ENCODE measurements around the gene AFF3.

AFF3 gene

GRCh38 chr2:99727199-99727598 lies 415.2 kb downstream of the AFF3 start:
- no peak for DNase-seq

GRCh38 chr2:99726691-99727090 lies 415.7 kb downstream of the AFF3 start:
- DNase-seq = no peak

- DNase-seq = no peak
Measured at GRCh38 chr2:99725820-99726219, 416.6 kb downstream of the AFF3 start.

DNA sequence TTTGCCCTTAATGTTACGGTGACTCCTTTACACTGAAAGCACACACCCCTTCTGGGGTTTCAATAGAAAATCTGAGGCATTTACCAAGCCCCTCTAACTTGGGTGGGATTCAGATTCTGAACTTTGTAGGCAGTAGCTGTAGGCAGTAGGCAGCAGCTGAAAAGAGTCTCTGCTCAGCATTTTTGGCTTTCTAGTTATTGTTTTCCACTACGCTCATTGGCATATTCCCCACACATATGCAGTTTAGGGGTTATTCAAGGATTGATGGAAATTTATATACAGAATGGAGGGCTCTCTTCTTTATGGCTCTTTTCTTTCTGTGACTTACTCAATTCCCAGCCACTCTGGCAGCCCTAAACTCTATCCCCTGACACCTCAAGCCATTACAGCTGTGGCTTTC lies 419.9 kb downstream of the AFF3 start:
- DNase-seq = no peak

DNA sequence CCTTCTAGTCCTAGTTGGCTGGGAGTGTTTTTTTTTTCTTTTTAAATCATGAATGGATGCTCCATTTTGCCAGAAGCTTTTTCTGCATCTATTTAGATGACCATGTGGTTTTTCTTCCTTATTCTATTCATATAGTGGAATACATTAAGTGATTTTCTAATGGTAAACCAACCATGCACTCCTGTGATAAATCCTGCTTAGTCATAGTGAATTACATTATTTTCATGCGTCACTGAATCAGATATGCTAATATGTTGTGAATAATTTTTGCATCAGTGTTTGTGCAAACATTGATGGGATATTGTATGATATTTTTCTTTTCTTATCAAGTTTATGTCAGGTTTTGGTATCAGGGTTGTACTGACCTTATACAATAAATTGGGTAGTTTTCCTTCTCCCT lies 423.3 kb downstream of the AFF3 start:
- DNase-seq = no peak

GRCh38 chr2:99715956-99716355 lies 426.4 kb downstream of the AFF3 start:
- DNase-seq = no peak

DNA sequence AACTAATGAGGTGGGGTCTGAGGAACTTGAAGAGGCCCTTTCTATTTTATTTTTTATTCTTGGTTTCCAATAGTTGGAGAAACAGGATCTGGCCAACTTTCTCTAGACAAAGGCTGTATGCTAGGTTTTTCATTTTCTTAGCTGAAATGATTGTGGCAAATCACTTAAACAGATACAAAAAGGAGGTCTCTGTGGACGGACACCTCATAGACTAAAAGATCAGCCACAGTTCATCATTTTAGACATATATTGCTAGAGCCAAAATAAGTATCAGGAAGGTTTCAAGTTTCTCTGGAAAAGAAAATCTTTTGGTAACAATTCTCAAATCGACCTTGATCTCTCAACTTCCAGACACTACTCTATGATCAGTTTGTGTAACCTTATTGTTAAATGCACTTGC lies 428.0 kb downstream of the AFF3 start:
- DNase-seq = no peak

- DNase-seq = no peak
Measured at GRCh38 chr2:99711144-99711543, 431.2 kb downstream of the AFF3 start.

GRCh38 chr2:99710721-99711120 lies 431.7 kb downstream of the AFF3 start:
- DNase-seq = peak; percentile 61

GRCh38 chr2:99709229-99709628 lies 433.2 kb downstream of the AFF3 start:
- no peak for DNase-seq

- no peak for DNase-seq
Measured at GRCh38 chr2:99708231-99708630, 434.2 kb downstream of the AFF3 start.

DNA sequence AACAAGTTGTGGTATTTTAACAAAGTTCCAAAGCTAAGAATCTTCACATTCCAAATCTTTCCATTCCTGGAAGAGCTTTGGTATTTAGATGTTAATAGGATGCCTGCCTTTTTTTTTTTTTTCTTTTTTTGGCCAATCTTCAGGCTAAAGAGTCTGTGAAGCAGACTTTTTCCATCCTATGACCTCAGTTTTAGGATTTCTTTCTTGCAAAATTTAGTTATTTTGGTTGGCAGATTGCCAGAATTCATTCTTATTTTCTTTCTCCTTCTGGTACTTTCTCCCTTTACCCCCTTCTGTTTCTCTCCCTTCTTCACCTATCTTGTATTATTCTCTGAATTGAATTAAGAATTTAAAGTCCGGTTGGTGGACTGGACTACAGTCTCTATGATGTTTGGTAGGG lies 434.8 kb downstream of the AFF3 start:
- DNase-seq = no peak

DNA sequence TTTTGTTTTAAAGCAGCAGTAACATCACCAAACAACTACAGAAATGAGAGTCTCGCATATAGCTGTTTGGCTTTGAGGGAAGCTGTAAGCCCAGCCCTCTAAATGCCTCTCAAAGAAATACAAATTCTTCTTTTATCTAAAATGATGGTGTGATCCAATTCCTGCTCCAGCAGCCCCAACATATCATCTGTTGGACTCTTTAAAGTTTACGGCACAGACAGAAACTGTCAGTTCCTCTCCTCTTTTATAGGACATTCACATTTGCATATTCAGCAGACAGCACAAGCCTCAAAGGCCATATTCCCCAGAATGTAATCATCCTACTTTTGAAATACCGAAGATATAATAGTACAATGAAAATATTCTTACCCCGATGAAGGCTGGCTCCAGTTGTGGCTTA lies 435.7 kb downstream of the AFF3 start:
- no peak for DNase-seq

GRCh38 chr2:99701503-99701902 lies 440.9 kb downstream of the AFF3 start:
- DNase-seq = no peak

DNA sequence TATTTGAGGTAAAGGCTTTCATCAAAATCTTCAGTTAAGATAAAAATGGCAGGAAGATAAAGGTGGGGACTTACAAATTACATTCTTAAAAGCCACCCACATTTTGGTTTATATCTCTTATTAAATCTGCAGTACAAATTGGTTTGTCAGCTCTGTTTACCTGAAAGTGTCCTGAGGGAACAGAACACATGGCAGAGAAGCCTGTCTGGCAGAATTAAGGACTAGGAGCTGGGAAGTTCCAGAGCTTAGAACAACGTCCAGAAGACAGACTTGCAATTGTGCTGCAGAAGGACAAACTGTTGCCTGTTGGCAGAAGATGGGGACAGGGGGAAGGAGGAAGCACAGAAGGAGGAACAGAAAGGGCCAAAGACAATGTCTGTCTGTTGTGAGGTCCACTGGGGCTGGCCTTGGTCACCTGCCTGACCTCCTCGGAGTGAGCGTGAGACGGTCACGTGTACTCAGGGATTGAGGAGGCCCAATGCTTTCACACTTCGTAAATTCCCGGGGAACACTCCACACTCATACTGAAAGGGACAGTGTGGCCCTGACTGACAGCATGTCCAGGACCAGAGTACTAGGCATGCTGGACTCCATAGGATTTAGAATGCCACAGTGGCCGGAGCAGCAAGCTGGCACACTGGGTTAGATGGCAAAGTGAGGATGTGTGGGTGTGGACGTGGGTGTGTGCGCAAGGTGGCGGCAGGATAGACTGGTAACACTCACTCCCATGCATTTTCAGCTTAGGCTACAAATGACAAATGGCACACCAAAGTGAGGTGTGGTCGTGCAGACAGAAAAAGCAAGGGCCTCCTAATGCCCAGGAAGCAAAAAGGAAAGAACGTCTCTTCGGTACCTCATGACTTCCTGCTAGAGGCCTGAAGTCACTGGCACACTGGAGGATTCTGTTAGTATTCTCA lies 441.6 kb downstream of the AFF3 start:
- DNase-seq = no peak

GRCh38 chr2:99698896-99699295 lies 443.5 kb downstream of the AFF3 start:
- DNase-seq = no peak

DNA sequence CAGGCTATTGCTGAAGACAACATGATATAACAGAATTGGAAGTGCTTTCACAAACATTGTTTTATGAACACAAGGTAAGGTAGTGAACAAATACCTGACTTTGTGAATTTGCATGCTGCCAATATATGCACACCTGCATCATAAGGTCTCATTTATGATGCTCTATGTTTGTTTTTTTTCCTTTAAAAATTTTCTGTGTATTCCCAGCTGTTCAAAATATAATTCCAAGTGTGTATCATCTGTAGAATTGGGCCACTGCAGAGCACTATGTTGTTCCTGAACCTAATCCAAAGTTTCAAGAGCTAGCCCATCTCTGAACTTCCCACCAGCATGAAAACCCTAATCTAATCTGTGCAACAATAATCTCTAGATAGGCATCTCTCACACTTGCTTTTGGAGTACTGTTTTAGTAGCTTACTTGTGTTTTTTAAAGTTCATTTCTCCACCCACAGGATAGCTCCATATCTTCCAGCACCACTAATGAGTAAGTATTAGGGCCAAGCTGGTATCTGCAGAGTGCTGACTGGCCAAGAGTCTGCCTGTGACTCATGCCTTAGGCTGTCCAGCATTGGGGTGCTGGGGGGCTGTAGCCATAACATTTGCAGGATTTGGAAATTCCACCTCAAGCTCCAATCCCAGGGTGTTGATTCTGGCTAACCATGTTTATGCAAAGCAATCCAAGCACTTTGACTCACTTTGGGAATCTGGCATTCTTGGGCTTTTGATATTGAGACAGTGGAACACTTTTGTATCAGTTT lies 444.4 kb downstream of the AFF3 start:
- no peak for DNase-seq

GRCh38 chr2:99695944-99696253 lies 446.5 kb downstream of the AFF3 start:
- DNase-seq = no peak

- DNase-seq = no peak
Measured at GRCh38 chr2:99695130-99695943, 447.1 kb downstream of the AFF3 start.

GRCh38 chr2:99694331-99694730 lies 448.1 kb downstream of the AFF3 start:
- no peak for DNase-seq

- DNase-seq = no peak
Measured at GRCh38 chr2:99692785-99693184, 449.6 kb downstream of the AFF3 start.

DNA sequence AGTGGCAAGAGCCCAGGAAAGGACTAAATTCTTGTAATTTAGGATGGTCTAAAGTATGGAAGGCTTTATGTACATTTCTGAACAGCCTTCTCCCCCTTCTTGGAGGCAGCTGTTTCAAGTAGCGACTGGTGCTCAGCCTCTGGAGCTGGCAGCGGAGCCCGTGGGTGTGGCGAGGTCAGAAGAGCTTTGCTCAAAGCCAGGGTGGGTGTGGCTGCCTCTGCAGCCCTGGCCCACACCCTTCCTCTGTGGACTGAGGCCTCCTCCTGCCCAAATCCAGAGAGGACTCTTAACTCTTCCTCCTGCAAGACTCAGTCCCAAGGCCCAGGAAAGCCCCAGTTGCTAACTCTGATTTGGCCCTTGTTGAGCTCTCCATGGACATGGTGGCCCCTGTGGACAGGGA lies 450.5 kb downstream of the AFF3 start:
- peak; percentile 64 for DNase-seq

DNA sequence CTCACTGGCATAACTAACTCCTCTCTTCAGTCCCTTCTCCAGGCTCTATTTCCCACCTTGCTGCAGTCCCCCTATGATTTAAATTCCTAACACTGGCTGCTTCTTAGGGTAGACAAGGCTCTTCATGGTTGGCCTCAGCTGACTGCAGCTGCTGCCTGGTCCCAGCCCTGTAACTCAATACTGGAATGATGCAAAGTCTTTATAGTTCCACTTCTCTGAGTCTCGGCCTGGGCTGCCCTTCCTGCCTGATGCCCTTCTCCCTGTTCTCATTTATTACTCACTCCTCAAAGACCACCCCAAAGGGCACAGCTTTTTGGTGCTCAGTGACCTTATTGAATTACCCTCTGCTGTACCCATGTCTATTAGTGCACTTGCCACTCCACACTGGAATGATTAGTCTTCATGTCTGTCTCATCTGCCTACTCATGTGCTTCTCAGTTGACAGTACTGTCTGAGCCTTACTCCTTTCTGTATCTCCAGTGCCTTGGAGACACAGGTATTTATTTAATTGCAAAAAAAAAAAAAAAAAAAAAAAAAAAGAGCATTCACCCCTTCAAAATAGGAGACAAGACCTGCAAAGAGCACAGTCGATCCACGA lies 453.1 kb downstream of the AFF3 start:
- DNase-seq = peak; percentile 60
